GM18909 (cell line): ENCODE data around the gene SGCE.

Experiments used
- ATAC-seq: cut with Tn5 transposase; IDR thresholded peaks from one replicate; pipeline ENCODE4 v1.9.1; 2021; ENCODE audit warnings: mild to moderate bottlenecking; ENCODE audit not compliant: unreplicated experiment, poor library complexity

Gene SGCE

DNA sequence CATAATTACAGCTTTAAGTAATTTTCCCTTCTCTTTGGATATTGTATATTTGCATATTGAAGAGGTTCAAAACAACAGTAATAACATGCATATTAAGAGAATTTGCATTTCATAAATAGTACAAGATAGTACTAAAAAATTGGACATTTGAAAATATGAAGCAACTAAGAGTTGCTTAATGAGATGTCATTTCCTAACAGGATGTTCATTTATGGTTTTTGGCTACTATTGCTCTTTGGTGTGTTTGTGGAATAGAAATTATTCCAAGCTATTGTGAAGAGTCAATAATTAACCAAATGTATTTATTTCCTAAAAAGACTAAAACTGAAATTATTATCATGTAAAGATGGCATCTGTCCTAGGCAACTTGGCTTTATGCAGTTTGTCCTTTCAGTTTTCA is 4.1 kb upstream of the SGCE start:
- no peak for ATAC-seq

DNA sequence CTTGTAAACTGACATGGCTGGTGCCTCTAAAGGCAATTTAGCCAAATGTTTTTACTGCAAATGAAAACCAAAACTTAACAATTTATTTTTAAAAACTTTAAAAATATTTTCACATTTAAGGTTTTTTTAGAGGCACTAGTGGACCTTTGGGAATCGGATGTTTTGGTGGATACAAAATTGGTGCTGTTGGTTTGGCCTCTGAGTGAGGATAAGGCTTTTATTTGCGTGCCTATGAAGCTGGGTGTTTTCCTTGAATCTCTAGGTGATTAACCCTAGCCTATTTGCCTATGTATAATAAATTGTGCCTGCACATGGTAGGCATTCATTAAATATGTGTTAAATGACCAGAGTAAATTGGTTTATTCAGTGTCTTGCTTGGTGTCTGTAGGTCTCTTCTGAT is 2.9 kb upstream of the SGCE start:
- no peak for ATAC-seq

DNA sequence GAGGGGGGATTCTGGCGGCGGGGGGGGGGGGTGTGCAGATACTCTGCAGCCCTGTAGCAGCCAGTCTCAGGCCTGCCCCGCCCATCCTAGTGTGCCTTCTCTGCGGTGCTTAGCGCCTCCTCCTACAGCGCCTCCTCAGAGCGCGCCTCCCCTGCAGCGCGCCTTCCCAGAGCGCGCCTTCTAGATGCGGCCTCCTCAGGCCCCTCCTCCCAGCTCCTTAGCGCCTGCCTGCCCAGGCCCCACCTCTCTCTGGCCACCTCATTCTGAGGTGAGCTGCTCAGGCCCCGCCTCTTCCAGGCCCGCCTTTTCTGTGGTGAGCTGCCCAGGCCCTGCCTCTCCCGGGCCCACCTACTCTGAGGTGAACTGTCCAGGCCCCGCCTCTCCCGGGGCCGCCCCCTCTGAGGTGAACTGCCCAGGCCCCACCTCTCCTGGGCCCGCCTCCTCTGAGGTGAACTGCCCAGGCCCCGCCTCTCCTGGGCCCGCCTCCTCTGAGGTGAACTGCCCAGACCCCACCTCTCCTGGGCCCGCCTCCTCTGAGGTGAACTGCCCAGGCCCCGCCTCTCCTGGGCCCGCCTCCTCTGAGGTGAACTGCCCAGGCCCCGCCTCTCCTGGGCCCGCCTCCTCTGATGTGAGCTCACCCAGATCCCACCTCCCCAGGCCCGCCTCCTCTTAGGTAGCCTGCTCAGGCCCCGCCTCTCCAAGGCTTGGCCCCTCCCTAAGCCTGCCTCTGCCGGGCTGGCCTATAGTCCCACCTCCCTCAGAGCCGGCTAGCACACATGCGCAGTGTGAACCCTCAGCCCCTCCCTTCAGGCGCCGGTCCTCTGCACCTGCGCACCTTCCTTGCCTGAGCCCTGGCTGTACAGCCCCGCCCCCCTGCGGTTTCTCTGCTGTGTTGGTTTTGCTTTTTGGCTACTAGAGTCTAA is 2.1 kb upstream of the SGCE start:
- ATAC-seq = peak; percentile 82

DNA sequence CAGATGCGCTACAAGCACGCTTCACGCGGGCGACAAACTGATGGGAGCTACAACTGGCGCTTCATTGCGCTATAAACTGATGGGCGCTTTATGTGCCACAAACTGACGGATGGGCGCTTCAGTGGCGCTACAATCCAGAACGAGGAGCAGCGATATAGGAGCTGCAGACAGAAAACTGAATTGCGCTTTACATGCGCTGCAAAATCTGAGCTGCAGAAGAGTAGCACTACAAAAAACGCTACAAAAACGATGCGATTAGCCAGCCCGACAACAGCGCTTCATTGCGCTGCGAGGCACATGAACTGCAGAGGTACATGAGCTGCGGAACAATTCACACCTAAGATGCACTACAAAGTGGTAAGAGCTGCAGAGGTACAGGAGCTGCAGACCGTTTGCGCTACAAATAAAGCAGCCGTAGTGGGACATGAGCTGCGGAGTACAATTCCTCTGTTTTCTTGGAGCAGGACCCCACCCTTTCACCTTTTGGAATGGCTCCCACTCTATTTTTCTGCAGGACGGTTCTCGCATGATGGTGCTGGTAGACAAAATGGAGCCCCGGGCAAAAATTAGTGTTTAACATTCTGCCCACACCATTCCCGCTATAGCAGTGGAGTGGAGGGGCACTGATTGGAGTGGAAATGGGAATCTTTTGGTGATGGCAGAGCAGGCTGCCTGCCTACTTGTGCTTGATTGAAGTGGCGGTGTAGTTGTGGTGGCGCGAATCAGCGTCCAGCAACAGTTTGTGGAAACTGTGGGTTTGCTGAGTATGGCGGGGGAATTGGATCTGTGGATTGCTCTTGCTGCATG is 1.2 kb upstream of the SGCE start:
- ATAC-seq = no peak

DNA sequence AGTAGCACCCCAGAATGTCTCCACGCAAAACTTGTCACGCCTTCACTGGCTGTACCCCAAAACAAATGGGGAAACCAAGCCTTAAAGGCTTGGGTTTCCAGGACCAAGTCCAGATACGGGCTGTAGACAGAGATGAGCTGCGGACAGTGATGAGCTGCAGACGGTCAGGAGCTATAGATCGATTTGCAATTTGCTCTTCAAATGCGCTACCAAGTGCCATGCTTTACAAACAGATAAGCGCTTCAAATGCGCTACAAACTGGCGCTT is 658 bp upstream of the SGCE start:
- no peak for ATAC-seq

DNA sequence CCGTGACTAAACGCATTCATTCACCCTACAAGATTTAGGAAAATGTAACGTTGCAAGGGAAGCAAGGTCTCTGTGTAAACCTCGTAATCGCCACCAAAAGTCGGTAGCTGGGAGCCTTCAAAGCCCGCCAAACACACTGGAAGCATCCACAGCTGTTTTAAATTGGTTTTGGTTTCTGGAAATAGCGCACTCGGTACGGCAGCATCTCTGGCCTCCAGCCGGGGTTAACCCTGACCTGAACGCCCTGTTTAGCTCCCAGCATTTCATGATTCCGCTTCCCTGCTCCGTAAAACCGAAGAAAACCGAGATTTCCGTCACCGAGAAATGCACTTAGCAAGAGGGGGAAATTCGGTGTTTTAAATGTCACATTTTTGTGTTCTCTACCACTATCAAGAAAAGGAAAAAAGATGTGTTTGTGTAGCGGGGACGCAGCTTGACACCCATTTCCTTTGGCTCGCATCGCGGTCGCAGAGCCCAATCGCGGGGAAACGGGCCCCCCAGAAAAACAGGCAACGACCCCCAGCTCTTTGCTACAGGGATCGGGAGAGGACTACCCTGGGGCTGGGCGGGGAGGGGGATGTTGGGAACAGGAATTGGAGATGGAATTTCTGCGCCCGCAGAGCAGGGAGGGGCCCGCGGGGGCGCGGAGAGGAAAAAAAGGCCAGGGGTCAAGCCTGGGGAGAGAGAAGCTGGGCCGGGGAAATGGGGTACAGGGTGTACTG is 646 bp downstream of the SGCE start:
- no peak for ATAC-seq

DNA sequence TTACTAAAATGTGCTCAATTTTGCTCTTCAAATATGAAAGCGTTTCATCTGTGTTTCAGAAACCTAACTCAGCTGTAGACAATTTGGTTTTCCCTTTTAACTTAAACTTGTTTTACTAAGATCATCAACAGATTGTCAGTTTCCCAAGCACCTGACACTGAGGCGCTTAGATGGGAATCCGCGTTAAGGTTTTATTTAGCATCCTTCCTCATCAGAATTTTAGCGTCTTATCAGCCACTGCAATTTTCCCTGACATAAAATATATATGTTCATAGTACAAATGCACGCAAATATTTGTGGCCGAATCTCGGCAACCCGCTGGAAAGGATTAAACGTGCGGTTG is 1.2 kb downstream of the SGCE start:
- no peak for ATAC-seq

DNA sequence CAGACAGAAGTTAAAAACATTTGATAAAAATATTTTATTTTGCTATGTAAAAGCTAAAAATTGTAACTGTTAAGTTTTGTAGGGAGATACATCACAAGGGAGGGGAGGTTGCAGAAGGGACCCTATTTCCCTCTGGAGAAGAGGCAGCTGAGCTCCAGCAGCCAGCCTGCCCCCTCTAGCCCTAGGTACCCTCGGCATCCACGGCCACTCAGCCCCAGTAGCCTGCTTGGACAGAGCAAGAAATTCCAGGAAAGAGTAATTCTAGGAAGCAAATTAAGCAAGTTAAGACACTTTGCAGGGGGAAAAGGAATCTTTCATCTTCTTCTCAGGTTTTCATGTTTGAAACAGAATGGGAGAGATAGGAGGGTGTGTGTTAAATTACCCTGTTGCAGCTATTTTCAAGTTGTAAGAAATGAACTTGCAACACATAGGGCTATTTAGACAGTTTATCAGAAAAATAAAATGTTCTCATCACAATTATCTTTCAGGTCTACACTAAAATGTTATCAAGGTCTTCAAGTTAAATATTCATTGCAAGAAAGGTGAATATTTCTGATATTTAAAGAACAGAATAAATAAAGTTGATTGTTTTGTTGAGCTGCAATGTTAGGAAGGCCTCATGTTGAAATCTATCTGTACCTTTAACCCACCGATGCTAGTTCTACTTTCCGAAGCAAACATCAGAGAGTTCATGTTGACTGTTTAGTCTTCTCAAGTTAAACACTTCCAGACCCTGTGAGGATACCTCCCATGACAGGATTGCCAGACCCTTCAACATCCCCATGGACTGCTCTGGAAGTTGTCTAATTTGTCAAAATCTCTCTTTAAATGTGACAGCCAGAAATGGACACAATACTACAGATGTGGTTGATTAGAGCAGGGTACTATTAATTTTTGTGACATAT is 5.5 kb downstream of the SGCE start:
- no peak for ATAC-seq

DNA sequence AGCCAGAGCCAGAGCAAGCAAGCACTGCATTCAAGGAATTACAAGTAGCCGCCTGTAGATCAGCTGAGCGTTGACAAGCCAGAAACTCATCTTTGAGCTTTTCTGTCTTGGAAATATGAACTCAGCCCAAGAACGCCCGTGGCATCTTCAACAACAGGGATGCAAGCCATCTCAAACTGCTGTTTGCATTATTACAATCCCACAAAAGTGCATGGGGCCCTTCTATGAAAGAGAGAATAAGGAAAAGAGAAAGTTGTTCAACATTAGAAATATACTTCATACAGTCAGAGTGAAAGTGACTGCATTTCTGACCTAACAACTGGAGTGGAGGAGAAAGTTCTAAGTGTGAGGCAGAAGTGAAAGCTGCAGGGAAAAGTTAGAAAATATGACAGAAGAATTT is 6.5 kb downstream of the SGCE start:
- ATAC-seq = peak; percentile 86

DNA sequence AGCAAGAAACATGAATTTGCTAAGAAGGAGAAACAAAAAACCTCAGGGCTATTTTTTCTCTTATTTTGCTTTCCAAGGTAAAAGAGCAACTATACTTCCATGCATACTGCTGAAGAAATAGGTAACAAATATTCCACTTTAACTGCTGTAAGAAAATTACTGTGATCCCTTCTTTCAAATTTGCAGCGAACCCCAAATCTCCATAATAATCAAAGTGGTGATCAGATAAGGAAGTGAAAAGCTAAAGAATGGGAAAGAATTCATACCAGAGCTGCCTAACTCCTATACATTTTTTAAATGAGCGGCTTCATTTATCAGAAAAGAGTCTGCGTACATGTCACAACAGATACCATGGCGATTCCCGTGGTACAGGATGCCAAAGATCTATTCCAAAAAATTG is 7.2 kb downstream of the SGCE start:
- ATAC-seq = no peak

DNA sequence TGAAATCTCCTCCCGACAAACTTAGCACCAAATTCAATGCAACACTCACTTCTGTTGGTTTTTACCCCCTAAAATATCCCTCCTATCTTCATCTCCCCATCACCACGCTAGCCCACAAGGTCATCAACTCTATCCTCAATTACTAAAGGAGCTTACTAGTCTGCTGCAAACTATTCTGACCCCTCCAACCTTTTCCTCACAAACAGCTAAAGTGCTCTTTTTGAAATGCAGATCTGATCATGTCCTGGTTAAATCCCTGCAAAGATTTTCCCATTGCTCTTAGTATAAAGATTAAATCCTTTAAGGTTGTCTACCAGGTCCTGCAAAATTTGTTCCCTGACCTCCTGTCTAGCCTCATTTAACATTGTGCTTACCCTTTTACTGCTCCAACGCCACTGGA is 8.6 kb downstream of the SGCE start:
- ATAC-seq = no peak

DNA sequence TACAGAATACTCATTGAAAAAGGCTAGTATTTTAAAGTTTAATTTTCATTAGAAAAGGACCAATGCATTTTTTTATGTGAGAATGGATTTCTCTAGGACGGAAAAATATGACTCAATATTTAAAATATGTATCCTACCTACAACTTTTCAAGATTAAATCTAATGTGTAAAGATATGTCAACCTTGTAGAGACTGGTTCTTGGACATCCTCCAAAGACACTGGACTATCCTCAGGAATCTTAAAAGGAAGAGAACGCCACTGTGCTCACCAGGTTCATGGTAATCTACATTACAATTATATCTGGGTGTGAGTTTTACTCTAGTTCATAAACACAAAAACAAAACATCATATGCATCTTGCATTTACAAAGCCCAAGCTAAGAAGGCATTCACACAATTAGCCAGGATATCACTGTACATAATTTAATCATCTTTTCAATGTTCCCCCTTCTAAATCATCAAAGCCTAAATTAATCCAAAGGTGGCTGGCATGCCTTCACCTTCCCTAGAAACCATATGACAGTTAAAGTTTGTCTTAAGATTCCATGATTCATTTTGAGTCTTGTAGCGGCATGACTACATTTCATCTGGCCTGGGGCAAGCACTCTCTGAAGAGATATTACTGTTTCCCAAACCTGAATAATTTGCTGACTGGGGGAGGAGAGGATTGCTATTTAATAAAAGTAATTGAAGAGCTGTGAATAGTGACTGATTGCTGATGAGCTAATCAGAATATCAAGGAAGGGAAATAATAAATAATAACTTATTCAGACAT is 12.0 kb downstream of the SGCE start:
- ATAC-seq = no peak

DNA sequence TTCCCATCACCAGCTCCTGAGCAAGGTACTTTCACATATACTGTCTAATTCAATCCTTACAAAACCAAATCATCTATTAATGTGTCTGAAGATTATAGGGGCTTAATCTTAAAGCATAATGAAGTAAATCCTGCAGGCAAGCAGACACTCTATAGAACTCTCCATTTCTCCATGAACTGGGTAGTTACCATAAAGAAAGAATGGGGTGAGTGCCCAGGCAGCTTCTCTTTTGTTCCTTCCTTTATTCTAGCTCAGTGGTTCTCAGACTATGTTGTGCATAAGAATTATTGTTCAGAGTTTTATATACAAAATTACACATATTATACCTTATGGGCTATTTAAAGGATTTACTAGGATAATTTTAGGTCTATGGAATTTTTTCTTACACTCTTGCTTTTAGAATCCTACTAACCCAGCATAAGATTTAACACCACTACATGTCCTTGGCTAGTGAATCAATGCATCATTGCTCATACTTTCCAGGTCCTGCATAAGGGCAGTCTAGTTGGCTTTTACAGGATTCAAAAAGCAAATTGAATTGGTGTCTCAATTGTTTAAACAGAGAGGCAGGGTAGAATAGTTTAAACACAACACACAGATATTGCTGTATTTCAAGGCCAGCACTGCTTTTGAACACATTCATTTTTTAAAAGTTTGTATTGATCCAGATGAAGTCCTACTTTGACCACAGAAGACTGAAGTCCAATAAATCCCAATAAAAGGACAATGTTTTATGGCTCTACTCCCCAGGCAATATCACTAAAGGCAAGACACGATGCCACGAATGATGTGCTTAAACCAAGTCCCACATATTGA is 12.9 kb downstream of the SGCE start:
- no peak for ATAC-seq

DNA sequence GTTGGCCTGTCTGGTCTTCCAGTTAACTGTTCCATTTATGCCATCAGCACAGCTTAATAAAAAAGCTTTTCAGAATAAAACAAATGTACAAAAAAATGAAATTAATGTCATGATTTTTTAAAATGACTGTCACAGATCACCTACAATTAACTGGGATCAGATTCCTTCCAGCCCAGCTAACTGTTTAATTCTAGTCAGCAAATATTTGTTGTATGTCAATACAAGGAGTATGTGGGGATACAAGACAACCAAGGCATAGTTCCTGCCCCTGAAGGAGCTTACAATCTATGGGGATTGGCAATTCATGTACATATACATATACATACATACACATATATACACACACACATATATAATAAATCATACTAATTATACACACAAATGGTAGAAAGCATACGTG is 16.5 kb downstream of the SGCE start:
- ATAC-seq = no peak

DNA sequence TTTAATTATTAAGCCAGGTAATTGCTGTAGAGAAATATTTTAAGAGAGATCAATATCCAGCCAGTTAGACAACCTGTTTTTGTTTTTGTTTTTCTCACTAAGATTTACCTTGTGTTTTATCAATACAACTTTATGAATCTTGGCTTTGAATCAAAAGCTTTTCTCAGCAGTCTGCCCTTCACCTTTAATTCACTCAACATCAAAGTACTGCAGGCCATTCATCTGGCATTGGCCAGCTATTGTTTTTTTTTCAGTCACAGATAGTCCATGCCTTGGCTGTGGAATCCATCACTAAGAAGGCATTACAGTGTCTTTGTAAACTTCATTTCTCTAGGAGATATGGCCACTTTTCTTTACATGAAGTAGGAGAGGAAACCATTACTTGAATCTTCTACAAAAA is 20.2 kb downstream of the SGCE start:
- no peak for ATAC-seq

DNA sequence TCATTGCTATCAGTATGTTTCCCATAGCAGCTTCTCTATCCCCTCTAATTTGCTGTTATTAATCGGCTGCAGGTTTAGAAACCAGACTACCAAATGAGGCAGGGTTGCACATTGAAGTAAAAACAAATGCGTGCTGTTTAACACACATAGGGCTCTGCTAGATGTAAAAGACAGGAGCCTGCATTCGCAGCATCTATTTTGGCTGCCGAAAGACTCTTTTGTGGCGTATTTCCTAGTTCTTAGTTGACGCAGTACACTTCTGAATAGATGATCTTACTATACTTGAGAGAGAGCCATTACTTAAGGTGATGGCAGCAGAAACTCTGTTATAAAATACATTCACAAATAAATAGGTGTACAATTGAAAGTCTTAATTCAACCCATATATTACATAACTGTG is 21.4 kb downstream of the SGCE start:
- ATAC-seq = no peak

DNA sequence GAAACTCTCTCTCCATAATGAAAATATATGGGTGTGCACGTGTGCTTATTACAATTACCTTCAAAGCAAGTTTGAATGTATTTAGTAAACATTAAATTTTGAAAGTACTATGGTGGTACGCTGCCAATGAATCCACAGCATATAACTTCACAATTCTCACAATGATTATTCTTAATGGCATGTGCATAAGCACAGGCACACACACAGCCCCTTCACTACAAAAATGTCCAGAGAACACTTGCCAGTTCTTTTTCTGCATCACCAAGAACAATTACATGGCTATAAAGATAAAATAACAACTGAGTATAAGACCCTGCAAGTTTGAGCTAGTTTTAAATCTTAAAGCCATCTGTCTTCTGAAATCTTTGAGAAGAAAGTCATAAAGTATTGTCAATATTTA is 22.2 kb downstream of the SGCE start:
- ATAC-seq = no peak

DNA sequence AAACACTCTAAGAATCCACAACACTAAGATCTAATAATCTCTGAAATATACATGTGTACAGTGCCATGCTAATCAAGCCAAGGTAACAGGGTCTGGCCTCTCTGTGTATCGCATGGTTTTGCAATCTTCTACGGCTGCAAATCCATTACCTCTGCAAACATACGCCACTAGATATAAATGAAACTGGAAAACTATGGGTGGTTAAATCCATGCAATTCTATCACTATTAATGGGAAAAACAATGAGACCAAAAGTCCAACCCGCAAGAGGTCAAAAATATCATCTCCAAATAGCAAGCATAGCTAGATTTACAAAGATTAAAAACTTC is 23.0 kb downstream of the SGCE start:
- ATAC-seq = no peak
